Measurements from ENCODE around the gene TBRG4. TPM values are rescaled to one million over a fixed set of nuclear protein-coding genes. Genes with fewer than 3 reads are reported as not detected.

Gene TBRG4
- total RNA-seq, 1 donor = 46.6 TPM

- TF ChIP-seq, protein P1, sequence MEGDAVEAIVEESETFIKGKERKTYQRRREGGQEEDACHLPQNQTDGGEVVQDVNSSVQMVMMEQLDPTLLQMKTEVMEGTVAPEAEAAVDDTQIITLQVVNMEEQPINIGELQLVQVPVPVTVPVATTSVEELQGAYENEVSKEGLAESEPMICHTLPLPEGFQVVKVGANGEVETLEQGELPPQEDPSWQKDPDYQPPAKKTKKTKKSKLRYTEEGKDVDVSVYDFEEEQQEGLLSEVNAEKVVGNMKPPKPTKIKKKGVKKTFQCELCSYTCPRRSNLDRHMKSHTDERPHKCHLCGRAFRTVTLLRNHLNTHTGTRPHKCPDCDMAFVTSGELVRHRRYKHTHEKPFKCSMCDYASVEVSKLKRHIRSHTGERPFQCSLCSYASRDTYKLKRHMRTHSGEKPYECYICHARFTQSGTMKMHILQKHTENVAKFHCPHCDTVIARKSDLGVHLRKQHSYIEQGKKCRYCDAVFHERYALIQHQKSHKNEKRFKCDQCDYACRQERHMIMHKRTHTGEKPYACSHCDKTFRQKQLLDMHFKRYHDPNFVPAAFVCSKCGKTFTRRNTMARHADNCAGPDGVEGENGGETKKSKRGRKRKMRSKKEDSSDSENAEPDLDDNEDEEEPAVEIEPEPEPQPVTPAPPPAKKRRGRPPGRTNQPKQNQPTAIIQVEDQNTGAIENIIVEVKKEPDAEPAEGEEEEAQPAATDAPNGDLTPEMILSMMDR (IDR thresholded peaks at IDR 0.05; ENCODE audit: insufficient read depth, low read length) = no peak
- no peak for DNase-seq (ENCODE audit: low read depth)
- H3K4me3 ChIP-seq (ENCODE audit: low read depth, low read length) = no peak overlapping the region
Measured at GRCh38 chr7:45101748-45102147, 9.7 kb downstream of the TBRG4 start.

- H3K4me3 ChIP-seq (ENCODE audit: low read depth, low read length) = no peak overlapping the region
- DNase-seq (ENCODE audit: low read depth) = no peak
- TF ChIP-seq, protein P1 (IDR thresholded peaks at IDR 0.05; ENCODE audit: insufficient read depth, low read length) = no peak
Measured at GRCh38 chr7:45100761-45101480, 10.6 kb downstream of the TBRG4 start.

- DNase-seq (ENCODE audit: low read depth) = no peak
- TF ChIP-seq, protein P1 (IDR thresholded peaks at IDR 0.05; ENCODE audit: insufficient read depth, low read length) = no peak
- no peak overlapping the region for H3K4me3 ChIP-seq (ENCODE audit: low read depth, low read length)
Measured at GRCh38 chr7:45099891-45100760, 11.4 kb downstream of the TBRG4 start.

DNA sequence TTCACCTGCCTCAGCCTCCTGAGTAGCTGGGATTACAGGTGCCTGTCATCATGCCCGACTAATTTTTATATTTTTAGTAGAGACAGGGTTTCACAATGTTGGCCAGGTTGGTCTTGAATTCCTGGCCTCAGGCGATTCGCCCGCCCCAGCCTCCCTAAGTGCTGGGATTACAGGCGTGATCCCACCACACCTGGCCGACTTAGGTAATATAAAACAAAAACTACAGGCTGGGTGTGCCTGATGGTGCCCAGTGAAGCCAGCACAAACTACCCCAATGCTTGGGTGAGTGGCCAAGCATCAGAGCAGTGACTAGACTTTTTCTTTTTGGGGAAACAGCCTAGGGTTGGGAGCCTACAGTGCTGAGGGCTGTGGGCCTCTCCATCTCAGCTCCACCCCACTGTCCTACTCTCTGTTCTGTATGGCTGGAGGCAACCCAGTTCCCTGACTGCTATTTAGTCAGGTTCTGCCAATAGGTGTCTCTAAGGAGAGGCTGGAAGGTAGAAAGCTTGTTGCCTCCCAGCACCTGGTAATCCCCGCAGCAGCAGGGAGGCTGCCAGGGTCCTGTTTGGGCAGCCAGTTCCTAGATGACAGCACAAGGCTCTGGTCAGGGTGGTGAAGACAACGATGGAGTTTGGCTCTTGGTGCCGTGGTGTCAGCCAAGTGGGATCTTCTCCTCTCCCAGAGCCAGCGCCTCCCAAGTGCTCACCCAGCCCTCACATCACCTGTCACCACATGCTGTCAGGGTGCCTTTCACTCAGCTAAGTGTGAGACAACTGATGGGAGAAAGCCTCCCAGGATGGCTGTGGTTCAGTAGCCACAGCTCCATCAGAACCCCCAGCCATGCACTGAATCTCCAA lies 12.3 kb downstream of the TBRG4 start:
- no peak overlapping the region for H3K4me3 ChIP-seq (ENCODE audit: low read depth, low read length)
- no peak for DNase-seq (ENCODE audit: low read depth)
- TF ChIP-seq, protein P1 (IDR thresholded peaks at IDR 0.05; ENCODE audit: insufficient read depth, low read length) = no peak

GRCh38 chr7:45092931-45093235 lies 18.6 kb downstream of the TBRG4 start:
- TF ChIP-seq, protein P1 (IDR thresholded peaks at IDR 0.05; ENCODE audit: insufficient read depth, low read length) = no peak
- no peak for DNase-seq (ENCODE audit: low read depth)
- H3K4me3 ChIP-seq (ENCODE audit: low read depth, low read length) = no peak overlapping the region

DNA sequence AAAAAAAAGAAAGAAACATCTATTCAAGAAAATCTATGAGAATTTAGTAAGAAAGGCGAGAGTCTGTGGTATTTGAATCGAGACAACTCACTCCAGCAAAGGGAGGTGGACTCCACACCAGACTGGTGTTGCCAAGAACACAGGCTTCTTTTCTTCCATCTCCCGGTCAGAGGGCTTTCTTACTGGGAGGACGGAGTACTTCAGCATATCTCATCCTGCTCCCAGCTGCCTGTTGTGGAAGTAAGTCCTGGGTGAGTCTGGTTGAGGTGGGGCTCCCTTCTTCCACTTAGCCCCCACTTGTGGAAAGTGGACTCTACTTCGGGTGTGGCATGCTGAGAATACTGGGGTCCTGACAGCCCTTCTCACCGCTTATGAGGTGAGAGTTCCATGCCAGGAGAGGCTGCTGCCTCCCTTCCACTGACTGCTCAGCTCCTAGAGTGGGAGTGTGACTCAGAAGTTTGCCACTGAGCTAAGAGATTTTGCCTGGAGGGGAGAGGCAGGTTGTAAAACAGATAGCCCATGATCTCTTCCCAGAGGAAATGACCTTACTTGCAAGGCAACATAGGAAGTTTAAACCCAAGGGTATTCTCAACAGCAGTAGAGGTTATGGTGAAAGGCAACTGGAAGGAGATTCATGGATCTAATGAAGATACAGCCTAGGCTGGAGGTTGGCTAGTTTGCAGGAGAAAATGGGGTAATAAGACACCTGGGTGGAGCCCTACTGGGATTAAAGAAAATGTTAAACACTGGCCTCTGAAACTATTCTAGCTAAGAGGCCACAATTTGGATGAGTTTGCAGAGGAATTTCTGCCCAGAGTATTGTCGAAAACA lies 19.2 kb downstream of the TBRG4 start:
- DNase-seq (ENCODE audit: low read depth) = peak; percentile 38
- TF ChIP-seq, protein P1 (IDR thresholded peaks at IDR 0.05; ENCODE audit: insufficient read depth, low read length) = no peak

More for the DNA sequence above, 19.2 kb downstream of the TBRG4 start:
- H3K4me3 ChIP-seq (ENCODE audit: low read depth, low read length) = no peak overlapping the region
